Amygdala (tissue), 56 donors: ENCODE data around the gene PABPN1.

Experiments used
- DNase-seq, 56 donors: peaks; one replicate each; lab custom pipeline; 2025; lab: John Stamatoyannopoulos, UW

PABPN1 gene

DNA sequence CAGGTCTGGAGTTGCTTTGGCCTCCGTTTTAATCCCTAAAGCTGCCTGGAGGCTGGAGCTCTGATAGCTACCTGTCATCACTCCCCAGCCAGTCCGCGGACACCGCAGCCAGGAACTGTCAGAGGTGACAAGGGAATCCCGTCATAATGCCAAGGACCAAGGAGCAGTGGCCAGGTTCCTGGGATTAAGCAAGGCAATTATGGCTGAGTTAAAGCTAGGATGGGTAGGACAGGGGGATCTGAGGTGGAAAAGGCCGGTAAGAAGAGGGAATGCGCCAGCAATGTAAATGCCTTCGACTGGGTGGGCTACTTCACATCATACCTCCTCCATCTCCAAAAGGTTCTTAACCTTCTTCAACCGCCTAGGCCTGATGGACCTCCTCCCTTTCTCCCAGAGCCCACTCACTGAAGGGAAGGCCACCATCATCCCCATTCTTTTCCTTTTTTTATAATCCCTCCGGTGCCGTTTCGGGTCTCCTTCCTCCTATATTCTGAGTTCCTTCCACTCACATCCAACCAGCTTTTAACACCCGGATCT lies 20.5 kb upstream of the PABPN1 start:
- DNase-seq = peak in 11 of 56 donors; percentile 11 to 73 (median 50)

DNA sequence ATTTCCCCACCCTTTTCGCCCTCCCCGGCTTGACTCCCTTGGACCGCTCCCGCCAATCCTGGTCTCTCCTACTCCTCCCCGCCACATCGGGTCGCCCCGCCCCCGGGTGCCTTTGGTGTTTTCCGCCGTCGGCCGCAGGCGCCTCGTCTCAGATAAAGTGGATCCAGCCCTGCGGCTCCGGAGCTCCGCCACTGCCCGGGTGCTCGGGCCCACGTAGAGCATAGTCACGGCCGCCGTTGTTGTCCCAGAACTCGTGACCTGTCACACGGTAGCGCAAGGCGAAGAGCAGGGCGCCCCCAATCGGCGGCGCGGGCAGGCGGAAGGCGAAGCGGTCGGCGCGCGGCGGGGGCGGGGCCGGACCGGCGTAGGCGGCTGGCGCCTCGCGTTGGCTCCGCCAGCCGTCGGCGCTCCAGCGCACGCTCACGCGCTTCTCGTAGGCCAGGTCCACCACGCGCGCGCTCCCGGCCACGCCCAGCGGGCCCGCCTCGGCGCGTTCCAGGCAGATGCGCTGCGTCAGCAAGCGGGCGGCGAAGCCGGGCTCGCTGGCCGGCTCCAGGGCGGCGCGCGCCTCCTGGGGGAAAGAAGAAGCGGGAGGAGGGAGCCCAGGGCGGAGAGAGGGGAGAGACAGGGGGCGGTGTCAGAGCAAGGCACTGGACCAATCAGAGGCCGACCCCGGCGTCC lies 19.8 kb upstream of the PABPN1 start:
- DNase-seq = peak; percentile 79 to 100 (median 97)

DNA sequence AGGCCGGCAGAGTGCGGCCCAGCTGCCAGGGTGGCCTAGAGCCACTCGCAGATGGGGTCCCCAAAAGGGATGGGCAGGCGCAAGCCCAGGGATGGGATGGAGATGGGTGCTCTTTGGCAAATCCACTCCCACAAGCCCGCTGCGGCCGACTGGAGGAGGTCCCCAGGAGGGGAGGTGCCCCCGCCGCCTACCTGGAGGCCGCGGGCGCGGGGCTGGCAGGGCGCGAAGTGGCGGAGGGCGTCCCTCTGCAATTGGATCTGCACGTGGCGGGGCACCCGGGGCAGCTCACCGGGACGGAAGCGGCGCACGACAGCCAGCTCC lies 19.3 kb upstream of the PABPN1 start:
- DNase-seq = no peak

DNA sequence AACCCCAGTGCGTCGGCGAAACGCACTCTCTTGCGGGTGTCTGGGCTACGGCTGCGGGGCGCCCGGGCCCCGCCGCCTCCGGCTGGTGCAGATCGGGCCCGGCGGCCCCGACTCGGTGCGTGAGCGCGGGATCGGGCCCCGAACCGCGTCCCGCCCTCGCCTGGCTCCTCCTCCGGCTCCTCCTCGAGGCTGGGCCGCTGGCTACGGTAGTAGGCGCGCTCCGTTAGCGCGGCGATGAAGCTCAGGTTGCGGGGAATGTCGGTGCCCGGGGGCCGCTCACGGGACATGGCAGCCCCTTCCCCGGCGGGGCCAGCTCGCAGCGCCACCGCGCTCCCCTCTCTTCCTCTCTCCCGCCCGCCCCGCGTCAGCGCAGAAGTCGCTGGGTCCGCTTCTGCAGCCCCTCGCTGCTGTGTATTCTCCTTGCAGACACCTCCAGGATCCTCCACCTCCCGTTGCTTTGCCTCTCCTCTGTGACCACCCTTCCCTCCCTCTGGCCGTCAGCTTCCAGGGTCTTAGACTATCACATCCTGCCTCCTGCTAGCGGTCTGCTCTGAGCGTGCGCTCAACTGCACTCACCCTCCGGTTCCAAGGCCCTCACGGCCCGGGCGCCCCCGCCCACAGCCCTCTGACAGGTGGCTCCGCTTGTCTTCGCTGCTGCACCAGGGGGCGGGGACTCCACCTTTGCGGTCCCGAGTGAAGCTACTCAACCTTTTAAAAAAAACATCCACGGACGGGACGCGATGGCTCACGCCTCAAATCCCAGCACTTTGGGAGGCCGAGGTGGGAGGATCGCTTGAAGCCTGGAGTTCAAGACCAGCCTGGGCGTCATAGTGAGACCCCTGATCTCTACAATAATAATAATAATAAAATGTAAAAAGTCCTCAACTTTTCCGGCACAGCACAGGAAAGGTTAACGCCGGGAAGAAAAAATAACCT lies 18.7 kb upstream of the PABPN1 start, which contains the start of gene PPP1R3E:
TSS of gene PPP1R3E (minus strand) at position 570 of the 936 bp plus-strand sequence. CDS start at position 287, 283 bp downstream.
- DNase-seq = peak in 41 of 56 donors; percentile 33 to 79 (median 62)

DNA sequence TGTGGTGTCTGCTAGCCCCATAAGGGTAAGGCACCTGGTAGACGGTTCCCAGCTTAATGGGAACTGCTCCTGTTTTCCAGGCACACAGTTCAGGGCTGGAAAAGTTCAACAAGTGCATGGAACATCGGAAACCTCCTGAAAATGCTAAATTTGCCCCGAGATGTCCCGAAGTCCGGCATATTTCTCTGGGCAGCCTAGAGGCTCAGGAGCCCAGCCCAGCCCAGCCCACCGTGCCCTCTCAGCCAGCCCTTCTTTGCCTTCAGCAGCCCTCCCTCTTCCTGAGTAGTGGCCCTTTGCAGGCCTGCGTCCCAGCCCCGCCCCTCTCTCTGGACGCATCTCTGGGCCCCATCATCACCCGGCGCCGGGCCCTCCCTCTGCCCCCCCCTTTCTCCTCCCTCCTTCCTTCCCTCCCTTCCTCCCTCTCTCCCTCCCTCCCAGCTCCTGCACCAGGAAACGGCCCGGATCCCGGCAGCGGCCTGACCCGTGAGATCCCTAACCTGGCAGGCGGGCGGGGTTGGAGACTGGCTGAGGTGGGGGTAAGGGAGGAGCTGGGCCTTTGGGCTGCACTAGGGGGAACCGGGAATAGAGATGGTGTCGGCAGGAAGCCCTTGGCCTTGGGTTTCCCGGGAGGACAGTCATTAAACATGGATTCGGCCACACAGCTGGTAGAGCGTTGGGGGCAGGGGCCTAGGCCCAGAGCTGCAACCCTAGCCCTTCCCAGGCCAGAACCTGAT lies 14.7 kb upstream of the PABPN1 start, which contains the start of gene BCL2L2:
TSS of gene BCL2L2 (plus strand) at position 422 of the 734 bp plus-strand sequence. CDS start 935 bp downstream, outside the sequence.
- peak; percentile 33 to 94 (median 86) for DNase-seq

DNA sequence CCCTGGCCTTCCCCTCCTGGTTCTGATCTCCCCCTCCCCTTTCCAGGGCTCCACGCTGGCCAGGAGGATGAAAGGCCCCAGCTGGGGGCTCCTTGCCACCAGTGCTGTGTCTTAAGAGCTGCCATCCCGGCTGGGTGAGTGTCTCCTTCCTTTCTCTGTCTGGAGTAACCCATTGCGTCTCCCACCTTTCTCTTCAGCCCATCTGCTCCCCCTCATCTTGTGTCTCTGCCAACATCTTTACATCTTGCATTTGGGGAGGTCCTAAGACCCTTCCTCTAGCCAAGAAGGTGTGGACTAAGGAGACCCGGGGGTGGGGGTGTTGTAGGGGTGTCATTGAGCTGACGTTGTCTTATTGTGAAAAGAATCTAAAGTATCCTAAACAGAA lies 14.1 kb upstream of the PABPN1 start:
- no peak for DNase-seq

DNA sequence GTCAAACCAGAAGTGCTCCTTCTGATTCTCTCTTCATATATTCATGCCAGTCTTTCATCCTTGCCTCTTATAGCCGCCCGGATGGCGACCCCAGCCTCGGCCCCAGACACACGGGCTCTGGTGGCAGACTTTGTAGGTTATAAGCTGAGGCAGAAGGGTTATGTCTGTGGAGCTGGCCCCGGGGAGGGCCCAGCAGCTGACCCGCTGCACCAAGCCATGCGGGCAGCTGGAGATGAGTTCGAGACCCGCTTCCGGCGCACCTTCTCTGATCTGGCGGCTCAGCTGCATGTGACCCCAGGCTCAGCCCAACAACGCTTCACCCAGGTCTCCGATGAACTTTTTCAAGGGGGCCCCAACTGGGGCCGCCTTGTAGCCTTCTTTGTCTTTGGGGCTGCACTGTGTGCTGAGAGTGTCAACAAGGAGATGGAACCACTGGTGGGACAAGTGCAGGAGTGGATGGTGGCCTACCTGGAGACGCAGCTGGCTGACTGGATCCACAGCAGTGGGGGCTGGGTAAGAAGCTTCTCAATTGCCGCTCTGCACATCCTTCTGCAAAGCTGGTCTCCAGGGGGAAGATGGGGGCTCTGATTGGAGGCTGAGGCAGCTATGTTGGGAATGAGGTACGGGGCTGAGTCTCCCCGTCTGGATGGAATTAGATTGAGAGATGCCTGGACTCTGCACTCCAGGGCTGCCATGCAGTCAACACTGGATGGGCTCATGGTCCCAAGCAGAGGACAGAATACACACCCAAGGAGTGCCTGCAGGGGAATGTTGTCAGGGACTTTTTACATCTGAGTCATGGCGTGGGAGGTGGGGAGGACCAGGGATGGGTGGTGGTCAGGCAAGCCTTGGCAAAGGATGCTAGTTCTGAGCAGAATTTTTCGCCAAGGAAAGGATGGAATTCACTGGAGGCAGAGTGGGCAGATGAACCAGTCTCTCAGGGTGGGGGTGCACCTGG lies 13.3 kb upstream of the PABPN1 start:
- DNase-seq = no peak

DNA sequence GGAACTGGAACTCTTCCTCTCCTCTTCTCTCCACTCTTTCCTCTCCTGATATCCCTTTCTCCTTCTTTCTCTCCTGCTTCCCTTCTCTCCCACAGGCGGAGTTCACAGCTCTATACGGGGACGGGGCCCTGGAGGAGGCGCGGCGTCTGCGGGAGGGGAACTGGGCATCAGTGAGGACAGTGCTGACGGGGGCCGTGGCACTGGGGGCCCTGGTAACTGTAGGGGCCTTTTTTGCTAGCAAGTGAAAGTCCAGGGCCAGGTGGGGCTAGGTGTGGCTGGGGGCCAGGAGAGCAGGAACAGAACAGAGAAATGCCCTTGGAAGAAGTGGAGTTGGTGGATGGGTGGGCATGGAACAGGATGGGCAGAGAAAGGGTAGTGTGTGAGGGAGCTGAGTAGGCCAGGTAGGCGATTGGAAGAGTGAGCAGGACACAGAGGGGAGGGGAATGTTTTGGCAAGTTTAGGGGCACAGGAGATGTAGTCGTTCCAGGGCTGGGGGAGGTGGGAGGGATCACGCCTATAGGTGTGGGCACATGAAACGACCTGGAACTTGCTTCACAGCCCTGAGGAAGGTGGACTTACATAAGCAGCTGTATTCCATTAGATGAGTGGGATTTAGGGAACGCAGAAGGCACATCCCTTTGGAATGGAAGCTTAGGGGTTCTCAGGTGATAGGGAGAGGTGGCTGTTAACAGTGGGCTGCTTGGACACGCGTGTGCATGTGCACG lies 12.4 kb upstream of the PABPN1 start:
- no peak for DNase-seq

DNA sequence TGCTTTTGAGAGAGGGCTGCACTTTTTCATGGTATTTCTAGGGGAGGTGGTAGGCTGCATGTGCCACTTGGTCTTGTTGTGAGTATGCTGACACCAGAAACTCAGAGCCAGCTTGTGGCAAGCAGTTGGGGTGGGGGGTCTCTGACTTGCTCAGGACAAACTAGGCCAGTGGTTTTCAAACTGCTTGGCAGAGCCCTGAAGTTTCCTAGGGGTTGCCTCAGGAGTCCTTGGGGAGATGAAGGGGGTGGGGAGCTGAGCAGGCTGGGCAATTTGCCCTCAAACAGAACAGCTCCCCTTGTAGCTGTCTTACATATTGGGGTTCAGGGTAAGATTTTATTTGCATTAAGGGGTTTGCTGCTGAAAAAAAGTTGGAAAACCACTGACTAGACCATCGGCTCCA lies 10.7 kb upstream of the PABPN1 start:
- no peak for DNase-seq

DNA sequence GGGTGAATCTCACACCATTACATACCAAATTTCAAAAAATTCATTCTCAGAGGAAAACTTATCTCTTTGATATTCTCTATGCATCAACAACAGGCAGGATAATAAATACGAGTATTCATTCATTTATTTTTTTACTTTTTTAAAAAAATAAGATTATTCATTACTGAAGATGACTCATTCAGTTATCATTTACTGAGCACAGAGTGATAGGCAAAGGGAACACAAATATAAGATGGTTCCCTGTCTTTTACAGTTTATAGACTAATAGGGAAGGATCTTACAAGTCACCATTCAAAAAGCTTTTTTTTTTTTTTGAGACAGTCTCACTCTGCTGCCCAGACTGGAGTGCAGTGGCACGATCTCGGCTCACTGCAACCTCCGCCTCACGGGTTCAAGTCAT lies 5.0 kb upstream of the PABPN1 start:
- DNase-seq = no peak

DNA sequence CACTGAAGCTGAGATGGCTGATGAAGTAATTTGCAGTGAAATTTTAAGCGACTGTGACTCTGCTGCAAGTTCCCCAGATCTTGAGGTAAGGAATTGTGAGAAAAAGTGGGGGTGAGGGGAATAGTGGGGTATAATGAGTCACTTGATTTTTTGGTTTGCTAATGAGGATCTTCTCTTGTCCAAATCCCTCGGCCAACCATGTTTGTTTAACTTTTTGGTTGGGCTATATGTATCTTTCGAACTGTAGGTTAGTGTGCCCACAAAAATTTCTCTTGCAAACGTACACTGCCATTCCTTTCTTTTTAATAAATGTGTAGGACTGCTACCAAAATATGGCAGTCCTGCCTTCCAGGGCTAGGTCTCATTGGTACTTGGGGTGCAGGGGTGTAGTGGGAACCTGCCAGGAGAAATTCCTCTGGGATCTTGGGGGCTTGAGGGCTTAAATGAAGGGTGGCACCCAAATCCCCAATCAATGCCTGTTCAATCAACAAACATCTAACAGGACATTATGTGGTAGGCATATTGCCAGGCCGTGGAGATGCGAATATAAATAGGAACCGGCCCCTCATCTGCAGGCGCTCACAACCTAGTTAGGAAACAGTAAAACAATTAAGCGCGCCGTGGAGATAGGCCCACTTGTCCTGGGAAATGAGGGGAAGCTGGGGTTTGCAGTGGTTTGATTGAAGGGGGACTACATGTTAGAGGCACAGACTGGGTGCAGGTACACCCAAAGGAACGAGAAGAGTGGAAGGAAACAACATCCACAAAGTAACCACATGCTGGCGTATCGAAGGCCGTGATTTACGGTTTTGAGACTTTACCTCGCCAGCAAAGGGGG lies 1.3 kb upstream of the PABPN1 start:
- no peak for DNase-seq

DNA sequence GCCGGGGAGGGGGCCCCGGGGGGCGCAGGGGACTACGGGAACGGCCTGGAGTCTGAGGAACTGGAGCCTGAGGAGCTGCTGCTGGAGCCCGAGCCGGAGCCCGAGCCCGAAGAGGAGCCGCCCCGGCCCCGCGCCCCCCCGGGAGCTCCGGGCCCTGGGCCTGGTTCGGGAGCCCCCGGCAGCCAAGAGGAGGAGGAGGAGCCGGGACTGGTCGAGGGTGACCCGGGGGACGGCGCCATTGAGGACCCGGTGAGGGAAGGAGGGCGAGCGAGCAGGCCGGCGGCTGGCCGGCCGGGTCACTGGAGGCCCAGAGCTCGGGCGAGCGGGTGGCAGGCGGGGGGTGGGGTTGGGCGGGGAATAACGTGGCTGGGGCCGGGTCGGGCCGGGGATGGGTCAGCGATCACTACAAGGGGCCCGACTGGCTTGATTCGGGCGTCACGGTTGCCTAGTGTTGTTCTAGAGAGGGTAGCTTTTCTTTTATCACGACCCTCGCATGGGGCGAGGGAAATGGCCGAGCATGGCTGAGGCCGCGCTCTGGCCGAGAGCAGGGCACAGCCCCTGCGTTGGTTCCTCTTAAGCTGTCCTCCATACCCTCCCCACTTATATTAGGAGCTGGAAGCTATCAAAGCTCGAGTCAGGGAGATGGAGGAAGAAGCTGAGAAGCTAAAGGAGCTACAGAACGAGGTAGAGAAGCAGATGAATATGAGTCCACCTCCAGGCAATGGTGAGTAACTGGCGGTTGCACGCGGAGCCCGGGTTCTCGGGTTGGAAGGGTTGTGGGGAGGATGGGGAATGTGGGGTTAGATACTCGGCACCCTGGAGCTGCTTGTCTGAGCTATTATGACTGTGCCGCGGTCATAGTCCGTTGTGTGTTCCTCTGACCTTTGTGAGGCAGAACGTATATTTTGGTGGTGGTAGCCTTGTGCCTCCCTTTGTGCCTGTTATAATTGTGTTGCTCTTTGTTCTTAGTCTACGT lies 603 bp downstream of the PABPN1 start:
- DNase-seq = peak in 16 of 56 donors; percentile 42 to 77 (median 61)

DNA sequence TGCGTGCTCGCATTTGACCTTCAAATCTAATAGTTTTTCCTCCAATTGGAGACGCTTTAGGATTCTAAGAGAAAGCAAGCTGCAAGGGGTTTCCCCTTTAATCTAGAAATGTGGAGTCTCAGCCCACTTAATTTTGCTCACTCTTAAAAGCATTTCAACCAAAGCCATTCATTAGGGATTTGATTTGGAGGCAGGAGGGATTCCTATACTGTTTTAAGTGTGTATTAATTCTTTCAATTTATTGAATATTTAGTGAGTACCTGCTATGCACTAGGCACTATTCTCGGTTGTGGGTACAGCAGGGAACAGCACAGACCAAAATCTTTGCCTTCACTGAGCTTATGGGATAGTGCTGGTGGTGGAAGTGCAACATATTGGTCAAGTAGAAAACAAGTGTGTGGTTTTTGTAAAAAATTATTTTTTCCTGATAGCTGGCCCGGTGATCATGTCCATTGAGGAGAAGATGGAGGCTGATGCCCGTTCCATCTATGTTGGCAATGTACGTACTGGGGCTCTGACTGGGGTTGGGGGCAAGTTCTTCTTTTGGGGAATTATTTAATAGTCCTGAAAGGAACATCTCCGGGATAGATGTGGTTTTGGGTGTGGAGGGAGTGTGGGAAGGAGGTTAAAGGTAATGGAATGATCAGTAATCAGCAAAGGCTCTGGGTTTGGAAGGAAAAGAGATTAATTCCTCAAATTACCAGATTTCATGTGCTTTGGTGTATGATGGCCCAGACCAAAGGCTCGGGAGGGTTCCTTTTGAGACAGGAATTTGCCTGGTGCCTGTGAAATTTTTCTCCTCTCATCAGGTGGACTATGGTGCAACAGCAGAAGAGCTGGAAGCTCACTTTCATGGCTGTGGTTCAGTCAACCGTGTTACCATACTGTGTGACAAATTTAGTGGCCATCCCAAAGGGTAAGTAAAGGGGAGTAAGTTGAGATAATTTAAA lies 1.6 kb downstream of the PABPN1 start:
- no peak for DNase-seq

DNA sequence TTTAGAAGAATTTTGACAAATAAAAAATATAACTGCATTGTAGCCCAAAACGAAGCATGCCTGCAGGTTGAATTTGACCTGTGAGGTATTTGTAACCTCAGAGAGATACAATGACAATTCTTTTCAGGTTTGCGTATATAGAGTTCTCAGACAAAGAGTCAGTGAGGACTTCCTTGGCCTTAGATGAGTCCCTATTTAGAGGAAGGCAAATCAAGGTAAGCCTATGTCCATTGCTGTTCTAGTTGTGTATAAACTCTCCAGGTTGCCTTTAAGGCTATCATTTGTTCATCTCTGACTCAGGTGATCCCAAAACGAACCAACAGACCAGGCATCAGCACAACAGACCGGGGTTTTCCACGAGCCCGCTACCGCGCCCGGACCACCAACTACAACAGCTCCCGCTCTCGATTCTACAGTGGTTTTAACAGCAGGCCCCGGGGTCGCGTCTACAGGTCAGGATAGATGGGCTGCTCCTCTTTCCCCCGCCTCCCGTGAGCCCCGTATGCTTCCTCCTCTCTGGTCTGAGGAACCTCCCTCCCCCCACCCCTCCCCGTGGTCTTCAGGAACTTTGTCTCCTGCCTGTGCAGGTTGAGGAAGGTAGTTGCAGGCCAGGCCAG lies 2.7 kb downstream of the PABPN1 start:
- no peak for DNase-seq

DNA sequence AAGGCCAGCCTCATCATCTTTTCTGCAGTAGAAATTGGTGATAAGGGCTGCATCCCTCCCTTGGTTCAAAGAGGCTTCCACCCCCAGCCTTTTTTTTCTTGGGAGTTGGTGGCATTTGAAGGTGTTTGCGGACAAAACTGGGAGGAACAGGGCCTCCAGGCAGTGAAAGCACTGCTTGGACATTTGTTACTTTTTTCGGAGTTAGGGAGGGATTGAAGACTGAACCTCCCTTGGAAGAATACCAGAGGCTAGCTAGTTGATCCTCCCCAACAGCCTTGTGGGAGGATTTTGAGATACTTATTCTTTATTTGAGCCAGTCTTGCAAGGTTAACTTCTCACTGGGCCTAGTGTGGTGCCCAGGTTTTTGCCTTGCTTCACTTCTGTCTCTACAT lies 3.2 kb downstream of the PABPN1 start:
- no peak for DNase-seq
